Right renal pelvis (tissue), 4 donors: Measurements from ENCODE around the gene SYNJ2. TPM values are rescaled to one million over a fixed set of nuclear protein-coding genes. Genes with fewer than 3 reads are reported as not detected.

Experiments used
- DNase-seq, 4 donors: peaks; one replicate each; pipeline ENCODE4 v3.0.0-alpha.2; 2013; ENCODE audit warnings: low read depth in 4 of 4, low spot score in 3 of 4, missing footprints in 1 of 4
- polyA plus RNA-seq, 4 donors: library from polyadenylated mRNA; unstranded; fragments of 120-200 nt; gene quantifications; one replicate each; pipeline ENCODE4 v1.2.1, GENCODE V29; 2013; ENCODE audit not compliant: insufficient read length in 4 of 4

SYNJ2 gene
- polyA plus RNA-seq, 4 donors = 10.2 to 13.0 (median 10.6) TPM

DNA sequence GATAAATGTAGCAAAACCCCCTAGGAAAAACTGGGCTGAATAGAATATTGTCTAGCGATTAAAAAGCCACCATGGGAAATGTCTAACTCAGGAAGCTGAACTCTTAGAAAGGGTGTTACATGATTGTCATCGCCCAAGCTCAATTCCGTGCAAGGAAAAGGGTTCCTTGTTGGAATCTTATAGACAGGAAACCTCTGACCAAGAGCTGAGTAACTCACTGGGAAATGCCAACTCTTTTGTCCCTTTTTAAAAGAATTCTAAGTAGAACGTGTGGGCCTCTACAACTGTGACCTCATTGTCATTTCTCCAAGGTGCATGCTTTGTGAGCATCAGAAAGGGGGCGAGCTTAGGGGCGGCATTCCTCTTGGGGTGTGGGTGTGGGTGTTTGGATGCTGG lies 88.1 kb downstream of the SYNJ2 start:
- no peak for DNase-seq

DNA sequence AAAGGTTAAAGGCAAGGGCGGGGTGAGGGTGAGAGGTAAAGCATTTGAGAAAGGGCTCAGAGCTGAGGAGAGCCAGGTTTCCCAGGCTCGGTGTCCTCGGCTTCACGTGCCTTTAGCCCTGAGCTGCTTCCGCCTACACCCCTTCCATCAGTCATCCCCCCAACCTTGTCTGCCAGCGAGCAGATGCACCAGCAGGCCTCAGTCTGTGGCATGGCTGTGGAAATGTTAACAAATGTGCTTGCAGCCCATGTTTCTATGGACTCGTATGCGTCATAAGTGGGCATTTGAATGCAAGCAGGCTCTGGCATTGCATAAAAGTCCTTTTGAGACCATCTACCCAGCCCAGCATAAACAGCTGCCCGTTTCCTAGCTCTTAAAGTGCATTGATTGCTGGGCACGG lies 88.8 kb downstream of the SYNJ2 start:
- no peak for DNase-seq

DNA sequence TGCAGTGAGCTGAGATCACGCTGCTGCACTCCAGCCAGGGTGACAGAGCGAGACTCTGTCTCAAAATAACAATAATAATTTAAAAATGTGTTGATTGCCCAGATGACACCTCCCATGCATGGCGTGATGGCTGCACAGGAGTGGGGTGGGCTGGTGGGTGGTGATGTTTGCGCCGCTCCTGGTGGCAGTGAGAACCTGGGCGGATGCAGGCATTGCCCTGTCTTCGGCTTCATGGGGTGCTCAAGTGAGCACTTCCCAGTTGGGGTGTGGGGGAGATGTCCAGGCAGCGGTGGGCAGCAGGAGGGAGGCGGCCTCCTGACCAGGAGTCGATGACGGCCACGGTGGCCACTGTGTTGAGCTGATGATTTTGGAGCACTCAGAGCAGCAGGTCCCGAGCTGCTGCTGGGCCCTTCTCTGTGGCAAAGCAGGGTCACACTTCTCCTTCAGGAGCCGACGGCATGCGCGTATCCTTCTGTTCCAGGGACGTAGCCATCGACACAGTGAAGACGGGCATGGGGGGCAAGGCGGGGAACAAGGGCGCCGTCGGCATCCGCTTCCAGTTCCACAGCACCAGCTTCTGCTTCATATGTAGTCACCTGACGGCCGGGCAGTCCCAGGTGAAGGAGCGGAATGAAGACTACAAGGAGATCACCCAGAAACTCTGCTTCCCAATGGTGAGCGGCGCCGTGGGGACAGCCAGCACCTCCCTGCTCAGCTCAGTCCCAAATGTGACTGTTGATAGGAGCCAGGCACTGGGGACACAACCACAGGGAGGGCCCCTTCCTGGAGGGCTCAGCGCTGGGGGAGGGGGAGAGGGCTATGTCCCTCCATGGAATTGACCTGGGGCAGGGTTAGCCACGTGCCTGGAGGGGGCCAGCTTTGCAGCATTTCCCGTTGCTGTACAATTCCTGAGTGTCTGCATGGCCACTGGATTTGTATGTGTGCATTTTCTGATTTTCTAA lies 89.7 kb downstream of the SYNJ2 start:
- no peak for DNase-seq

DNA sequence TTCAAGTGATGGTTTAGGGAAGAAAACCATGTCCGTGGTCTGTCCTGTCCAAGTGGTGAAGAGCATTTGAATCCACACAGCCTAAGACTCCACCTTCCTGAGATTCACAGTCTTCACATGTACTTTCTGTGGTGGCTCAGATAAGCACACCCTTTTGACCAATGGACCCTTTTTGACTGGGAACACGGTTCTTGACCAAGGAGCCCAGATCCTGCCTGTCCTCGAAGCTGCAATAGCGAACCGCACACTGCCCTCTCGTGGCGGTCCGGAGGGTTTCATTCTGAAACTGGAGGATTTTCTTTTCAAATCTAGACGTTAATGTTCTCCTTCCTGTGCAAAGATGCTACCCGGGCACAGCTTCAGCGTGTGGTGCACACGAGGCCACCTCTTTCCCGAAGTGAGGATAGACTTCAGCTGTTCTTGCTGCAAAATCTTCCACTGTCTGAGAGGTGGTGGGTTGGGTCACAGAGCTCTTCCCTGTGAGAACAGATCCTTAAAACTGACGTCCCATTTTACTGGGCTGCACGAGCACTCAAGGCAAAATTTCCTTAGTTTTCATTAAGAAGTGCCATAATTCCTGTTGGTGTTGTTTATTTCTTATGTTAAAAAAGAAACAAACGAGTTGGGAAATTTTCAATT lies 90.5 kb downstream of the SYNJ2 start:
- DNase-seq = peak in 3 of 4 donors; percentile 45 to 60 (median 49)

DNA sequence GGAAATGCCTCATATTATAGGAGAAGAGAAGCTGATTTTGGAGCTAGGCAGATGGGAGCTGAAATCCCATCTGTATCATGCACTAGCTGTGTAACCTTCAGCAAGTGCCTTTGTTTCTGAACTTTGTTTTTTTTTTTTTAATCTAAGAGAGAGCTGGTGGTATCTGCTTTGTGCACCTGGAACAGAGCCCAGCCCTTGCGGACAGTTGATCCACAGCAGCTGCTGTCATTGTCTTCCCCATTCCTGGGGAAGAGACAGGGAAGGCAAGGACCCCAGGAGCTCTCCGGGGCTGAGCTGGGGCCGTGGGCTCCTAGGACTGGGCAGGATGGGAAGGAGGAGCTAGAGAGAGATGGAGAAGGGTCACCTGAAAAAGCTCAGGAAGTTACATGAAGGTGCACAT lies 92.1 kb downstream of the SYNJ2 start:
- no peak for DNase-seq

DNA sequence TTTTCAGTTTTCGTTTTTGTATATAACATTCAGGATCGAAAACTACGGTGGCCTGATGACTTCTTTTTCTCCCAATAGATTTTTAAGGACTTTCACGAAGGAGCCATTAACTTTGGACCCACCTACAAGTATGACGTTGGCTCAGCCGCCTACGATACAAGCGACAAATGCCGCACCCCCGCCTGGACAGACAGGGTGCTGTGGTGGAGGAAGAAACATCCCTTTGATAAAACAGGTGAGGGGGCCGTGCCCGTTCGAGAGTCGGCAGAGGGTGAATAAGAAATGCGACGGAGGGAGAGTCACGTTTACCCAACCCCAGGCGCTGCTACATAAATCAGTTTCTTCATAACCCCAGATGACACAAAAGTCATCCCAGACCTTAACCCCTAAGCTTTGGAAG lies 94.9 kb downstream of the SYNJ2 start:
- DNase-seq = no peak

DNA sequence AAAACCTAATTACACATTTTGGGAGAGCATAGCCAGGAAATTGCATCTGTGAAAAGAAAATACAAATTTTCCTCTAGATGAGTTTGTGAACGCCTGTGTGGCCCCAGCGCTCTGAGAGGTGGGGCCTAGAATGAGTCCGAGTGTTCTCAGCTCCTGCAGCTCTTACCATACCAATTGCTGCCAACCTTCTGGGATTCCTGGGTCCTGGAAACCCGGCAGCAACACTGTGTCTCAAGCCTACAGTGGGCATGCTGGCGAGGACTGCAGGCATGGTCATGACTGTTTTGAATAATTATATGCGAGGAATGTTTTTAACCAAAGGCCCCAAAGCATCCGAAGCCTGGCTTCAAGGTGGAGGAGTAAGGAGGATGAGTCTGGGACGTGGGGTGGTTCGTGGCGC lies 96.0 kb downstream of the SYNJ2 start:
- no peak for DNase-seq

DNA sequence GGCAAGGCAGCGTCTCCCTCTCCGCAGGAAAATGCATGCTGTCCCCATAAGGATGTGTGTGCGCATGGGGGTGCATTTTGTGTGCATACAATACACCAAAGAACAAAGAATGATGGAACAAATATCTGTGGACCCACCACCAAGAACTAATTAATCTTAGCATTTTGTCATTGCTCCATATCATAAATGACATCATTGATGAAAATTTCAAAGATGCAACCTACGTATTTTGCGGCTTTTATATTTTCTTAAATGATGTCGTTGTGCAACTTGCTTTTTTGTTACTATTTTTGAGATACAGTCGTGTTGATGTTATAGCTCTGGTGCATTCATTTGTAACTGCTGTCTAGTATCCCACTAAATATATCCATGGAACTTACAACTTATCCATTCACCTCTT lies 96.7 kb downstream of the SYNJ2 start:
- DNase-seq = no peak

DNA sequence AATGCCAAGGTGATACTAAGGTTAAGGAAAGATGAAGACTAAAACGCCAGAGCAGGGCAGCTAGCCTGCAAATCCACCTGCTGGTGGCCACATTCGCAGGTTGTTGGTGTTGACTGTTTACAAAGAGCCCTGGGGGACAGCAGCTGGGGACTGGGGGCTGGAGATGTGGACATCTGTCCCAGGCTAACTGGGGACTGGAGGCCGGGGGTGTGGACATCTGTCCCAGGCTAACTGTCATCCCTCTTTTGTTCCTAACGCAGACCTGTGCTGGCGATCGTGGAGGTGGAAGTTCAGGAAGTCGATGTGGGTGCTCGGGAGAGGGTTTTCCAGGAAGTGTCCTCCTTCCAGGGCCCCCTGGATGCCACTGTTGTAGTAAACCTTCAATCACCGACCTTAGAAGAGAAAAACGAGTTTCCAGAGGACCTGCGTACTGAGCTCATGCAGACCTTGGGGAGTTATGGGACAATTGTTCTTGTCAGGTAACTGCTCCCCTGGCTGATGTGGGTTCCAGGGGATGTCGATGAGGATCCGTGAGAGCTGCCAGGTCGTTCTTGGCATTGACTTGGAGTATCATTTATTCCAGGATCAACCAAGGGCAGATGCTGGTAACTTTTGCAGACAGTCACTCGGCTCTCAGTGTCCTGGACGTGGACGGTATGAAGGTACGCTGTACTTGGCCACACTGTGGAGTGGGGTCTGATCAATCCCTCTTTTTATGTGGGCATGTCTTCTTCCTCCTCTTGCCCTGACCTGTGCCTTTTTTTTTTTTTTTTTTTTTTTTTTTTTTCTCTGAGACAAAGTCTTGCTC lies 99.4 kb downstream of the SYNJ2 start:
- no peak for DNase-seq

DNA sequence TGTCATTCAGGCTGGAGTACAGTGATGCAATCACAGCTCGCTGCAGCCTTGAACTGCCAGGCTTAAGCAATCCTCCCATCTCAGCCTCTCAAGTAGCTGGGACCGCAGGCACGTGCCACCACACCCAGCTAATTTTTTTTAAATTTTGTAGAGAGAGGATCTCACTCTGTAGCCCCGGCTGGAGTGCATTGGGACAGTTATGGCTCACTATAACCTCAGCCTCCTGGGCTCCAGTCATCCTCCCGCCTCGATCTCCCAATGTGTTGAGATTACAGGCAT lies 99.9 kb downstream of the SYNJ2 start:
- DNase-seq = no peak

DNA sequence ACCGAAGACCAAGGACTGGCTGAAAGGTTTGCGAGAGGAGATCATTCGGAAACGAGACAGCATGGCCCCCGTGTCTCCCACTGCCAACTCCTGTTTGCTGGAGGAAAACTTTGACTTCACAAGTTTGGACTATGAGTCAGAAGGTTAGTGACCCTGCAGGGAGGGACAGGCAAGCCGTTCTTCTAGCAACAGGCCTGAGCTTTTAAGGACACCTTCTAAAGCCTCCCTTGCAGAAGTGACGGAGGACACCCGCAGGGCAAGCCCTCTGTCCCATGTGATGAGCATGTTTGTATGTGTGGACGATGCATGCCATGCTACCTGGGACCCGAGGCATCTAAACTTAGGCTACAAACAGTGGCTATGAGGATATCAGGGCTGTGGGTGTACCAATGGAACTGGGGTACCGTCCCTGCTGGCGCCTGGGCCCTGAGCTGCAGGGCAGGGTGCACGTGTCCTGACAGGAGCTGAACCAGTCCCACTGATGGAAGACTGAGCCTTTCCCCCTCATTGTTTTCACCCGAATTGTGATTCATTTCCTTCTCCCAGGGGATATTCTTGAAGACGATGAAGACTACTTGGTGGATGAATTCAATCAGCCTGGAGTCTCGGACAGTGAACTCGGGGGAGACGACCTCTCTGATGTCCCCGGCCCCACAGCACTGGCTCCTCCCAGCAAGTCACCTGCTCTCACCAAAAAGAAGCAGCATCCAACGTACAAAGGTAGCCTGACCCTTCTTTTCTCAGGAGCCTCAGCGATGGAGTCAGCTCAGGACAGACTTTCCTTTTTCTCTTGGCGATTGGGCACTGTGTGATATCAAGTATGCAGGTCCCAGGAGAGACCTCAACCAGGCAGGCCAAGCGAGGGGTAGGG lies 102.0 kb downstream of the SYNJ2 start:
- no peak for DNase-seq

DNA sequence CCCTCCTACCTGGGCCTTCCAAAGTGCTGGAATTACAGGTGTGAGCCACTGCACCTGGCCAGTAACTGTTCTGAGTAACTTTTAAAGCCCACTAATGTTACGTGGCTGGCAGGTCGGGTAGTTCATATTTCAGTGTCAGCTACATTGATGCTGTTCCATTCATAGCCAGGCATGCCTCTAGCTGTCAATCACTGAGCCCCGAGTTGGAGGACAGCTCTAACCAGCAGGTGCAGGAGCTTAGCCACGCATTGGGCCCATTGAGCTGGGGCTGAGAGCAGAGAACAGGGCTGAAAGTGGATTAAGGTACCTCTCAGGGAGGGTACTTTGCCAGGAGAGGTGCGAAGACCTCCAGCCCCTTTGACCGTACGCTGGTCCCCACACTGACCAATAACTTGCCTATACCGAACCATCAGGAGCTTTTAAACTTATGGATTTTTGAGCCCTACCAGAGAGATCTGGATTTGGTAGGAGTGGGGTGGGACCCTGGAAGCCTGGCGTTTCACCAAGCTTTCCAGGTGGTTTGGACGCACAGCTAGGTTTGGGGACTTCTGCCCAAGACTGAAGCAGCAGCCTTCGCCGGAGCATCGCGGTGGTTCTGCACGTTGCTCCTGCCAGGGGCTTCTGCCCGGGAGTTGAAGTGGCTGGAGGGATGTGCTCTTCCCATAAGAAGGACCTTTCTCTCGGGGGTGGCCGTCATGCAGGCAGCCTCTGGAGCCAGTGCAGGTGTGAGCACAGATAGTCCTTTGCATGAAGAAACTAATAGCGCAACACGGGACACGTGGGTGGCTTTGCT lies 103.8 kb downstream of the SYNJ2 start:
- DNase-seq = no peak

DNA sequence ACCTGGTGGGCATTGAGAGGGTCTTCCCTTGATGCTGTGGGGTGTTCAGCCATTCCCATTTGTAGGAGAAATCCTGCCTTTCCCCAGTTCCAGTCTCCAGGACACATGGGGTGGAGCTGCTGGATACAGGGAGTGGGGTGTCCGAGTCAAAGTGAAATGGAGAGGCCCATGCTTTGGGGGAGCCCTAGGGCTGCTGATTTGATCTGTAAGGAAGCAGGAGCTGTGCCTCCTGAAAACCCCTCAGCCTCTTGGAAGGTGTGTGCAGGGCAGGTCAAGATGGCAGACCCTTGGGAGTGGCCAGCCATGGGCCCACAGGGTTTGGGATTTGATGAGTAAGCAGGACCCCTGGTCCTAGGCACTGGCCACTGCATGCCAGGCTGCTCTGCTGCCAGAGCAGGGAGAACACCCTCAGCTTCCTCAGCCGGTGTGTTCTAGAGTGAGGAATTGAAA lies 104.4 kb downstream of the SYNJ2 start:
- no peak for DNase-seq

DNA sequence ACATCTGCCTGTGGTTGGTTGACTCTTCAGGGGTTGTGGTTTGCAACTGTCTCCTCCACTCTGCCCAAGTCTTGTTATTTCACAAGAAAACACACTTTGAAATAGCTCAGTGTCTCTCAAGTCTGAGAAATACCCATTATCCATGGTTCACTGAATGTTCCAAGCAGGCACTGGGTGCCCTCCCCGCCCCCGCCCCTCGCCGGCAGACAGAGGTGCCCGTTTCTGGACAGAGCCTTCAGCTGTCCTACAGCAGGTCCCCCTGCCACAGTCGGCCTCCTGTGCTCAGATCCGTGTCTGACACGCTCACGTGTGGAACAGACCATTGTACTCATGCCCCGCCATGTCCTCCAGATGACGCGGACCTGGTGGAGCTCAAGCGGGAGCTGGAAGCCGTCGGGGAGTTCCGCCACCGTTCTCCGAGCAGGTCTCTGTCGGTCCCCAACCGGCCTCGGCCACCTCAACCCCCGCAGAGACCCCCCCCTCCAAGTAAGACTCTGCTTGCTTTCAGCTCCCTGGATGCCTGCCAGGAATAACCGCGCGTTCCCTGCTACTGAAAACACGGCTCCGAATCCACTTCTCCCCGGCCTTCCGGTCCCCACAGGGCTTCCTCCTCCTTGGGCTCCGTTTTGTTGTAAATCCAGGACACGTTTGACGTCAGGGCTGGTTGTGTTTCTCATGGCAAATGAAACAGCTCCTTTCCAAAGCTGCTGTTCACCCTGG lies 105.0 kb downstream of the SYNJ2 start:
- peak in 3 of 4 donors; percentile 38 to 52 (median 40) for DNase-seq

DNA sequence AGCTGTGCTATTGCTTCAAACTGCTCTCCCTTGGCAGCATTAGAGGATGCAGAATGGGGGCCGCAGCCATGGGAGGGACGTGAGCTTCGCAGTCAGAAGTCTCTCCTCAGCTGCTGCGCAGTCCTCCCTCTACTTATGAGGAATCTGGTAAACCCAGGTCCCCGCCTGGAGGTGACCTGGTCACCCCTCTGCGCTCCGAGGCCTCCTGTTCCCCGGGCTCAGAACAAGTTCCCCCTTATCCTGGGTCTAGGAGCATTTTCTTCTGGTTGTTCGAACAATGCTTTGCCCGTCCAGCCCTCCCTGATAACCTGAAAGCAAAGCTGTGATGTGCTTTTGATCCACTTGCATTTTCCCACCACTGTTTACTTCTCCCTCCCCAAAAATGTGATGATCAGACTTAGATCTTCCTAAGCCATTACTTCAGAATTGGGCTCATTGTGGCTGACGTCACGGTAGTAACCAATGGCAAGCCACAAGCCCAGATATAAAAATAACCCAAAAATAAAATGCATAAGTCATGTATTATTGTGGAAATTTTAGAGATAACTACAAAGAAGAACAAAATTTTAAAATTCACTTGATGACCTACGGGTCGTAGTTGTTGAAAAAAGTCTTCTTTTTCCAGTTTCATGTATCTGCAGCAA lies 105.7 kb downstream of the SYNJ2 start:
- no peak for DNase-seq

DNA sequence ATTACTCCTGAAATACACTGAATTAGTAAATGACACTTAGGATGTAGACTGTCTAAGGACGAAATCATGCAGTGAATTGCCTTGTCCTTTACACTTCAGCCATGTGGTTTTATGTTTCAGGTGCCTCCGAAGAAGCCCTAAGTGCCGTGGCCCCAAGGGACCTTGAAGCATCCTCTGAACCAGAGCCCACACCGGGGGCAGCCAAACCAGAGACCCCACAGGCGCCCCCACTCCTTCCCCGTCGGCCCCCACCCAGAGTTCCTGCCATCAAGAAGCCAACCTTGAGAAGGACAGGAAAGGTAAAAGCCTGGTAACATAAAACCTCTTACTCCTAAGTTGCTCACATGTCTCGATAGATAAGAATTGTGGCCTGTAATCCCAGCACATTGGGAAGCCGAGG lies 111.1 kb downstream of the SYNJ2 start:
- DNase-seq = no peak

DNA sequence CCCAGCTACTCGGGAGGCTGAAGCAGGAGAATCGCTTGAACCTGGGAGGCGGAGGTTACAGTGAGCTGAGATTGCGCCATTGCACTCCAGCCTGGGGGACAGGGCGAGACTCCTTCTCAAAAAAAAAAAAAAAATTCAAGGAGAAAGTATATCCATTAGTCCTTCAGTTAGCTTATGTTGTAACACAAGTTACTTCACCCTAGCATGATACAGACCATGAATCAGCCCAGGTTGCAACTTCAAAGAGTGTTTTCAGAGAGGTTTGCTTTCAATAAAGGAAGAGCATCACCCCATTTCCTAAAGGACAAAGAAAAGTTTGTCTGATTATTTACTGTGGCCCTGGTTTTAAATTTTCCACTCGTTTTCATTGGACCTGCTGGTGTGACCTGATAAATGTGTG lies 113.4 kb downstream of the SYNJ2 start:
- DNase-seq = no peak

DNA sequence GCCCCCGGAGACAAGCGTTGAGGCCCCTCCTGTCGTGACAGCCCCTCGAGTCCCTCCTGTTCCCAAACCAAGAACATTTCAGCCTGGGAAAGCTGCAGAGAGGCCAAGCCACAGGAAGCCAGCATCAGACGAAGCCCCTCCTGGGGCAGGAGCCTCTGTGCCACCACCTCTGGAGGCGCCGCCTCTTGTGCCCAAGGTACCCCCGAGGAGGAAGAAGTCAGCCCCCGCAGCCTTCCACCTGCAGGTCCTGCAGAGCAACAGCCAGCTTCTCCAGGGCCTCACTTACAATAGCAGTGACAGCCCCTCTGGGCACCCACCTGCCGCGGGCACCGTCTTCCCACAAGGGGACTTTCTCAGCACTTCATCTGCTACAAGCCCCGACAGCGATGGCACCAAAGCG lies 114.0 kb downstream of the SYNJ2 start:
- DNase-seq = no peak
